ENCODE results near the gene FRMPD1.

GRCh38 chr9:37602817-37603216, 47.9 kb upstream of the FRMPD1 start:
- TF ChIP-seq, protein P1, sequence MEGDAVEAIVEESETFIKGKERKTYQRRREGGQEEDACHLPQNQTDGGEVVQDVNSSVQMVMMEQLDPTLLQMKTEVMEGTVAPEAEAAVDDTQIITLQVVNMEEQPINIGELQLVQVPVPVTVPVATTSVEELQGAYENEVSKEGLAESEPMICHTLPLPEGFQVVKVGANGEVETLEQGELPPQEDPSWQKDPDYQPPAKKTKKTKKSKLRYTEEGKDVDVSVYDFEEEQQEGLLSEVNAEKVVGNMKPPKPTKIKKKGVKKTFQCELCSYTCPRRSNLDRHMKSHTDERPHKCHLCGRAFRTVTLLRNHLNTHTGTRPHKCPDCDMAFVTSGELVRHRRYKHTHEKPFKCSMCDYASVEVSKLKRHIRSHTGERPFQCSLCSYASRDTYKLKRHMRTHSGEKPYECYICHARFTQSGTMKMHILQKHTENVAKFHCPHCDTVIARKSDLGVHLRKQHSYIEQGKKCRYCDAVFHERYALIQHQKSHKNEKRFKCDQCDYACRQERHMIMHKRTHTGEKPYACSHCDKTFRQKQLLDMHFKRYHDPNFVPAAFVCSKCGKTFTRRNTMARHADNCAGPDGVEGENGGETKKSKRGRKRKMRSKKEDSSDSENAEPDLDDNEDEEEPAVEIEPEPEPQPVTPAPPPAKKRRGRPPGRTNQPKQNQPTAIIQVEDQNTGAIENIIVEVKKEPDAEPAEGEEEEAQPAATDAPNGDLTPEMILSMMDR (IDR thresholded peaks at IDR 0.05) = no peak
- TF ChIP-seq POLR2A (IDR thresholded peaks at IDR 0.05) = no peak
